ENCODE measurements around the gene COG7. TPM values are rescaled to one million over a fixed set of nuclear protein-coding genes. Genes with fewer than 3 reads are reported as not detected.

COG7 gene
- 10 to 100 TPM; 12.0 to 23.0 (median 13.3) TPM for total RNA-seq

GRCh38 chr16:23452572-23453337 lies at the start of gene COG7:
COG7 (minus strand) TSS chr16:23453189; CDS start chr16:23452994, 195 bp downstream.
- TF ChIP-seq CTCF (IDR thresholded peaks at IDR 0.05): no peak
- peak; percentile 93 for ATAC-seq (ENCODE audit: low FRiP score)
- peak; percentile 79 for DNase-seq (ENCODE audit: low spot score)

- ATAC-seq (ENCODE audit: low FRiP score) (no peak), DNase-seq (ENCODE audit: low spot score) (no peak)
Measured at GRCh38 chr16:23502466-23502865, 49.5 kb upstream of the COG7 start.

GRCh38 chr16:23501291-23501690 lies 48.3 kb upstream of the COG7 start:
- no peak for ATAC-seq (ENCODE audit: low FRiP score)
- TF ChIP-seq CTCF (IDR thresholded peaks at IDR 0.05): no peak
- no peak for DNase-seq (ENCODE audit: low spot score)

More at GRCh38 chr16:23502466-23502865, 49.5 kb upstream of the COG7 start:
- no peak for TF ChIP-seq CTCF (IDR thresholded peaks at IDR 0.05)

- DNase-seq (ENCODE audit: low spot score): no peak
- TF ChIP-seq CTCF (IDR thresholded peaks at IDR 0.05): no peak
- ATAC-seq (ENCODE audit: low FRiP score): no peak
Measured at GRCh38 chr16:23500862-23501225, 47.9 kb upstream of the COG7 start.

- no peak for ATAC-seq (ENCODE audit: low FRiP score)
- DNase-seq (ENCODE audit: low spot score): no peak
Measured at GRCh38 chr16:23500212-23500861, 47.3 kb upstream of the COG7 start.

GRCh38 chr16:23499801-23500200 lies 46.8 kb upstream of the COG7 start:
- TF ChIP-seq CTCF (IDR thresholded peaks at IDR 0.05): no peak
- DNase-seq (ENCODE audit: low spot score) (no peak), ATAC-seq (ENCODE audit: low FRiP score) (no peak)

More at GRCh38 chr16:23500212-23500861, 47.3 kb upstream of the COG7 start:
- TF ChIP-seq CTCF (IDR thresholded peaks at IDR 0.05): no peak

- TF ChIP-seq CTCF (IDR thresholded peaks at IDR 0.05): no peak
- no peak for DNase-seq (ENCODE audit: low spot score)
- ATAC-seq (ENCODE audit: low FRiP score): no peak
Measured at GRCh38 chr16:23498863-23499262, 45.9 kb upstream of the COG7 start.

All from omental fat pad (tissue), 4 donors.